NCI-H1048 (cell line): Measurements from ENCODE around the gene ENKUR.
"Not testable (repeated sequence)": the region's sequence is repeated elsewhere in the genome, so short reads cannot be mapped to it uniquely, and the experiment has no call there.

Experiments used
- DNase-seq: peaks from one replicate; lab custom pipeline; 2025; lab: John Stamatoyannopoulos, UW

The ENKUR gene

GRCh38 chr10:25023278-25023677, 7.3 kb upstream of the ENKUR start:
- DNase-seq = no peak

GRCh38 chr10:25018703-25019102, 2.7 kb upstream of the ENKUR start:
- DNase-seq = no peak

GRCh38 chr10:25017661-25018060, 1.7 kb upstream of the ENKUR start:
- DNase-seq = no peak

DNA sequence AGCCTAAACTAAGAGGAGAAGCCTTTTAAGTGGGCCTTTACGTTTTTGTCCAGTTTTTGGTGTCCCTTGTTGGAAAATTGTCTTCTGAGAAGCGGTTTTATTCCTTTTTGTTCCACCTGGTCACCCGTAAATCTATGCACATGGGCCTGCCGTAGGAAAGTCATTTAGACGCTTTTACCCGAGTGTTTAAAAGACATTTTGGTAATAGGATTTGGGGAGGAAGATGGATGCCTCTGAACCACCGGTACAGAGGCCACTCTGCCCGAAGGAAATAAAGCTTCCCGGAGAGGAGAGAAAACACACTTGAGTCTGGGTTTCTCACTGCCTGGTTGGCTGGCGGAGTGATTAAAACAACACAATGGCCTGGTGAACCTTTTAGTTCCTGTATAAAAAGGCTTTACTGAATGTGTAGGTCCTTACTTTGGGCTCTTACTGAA, 1.2 kb upstream of the ENKUR start:
- no peak for DNase-seq

DNA sequence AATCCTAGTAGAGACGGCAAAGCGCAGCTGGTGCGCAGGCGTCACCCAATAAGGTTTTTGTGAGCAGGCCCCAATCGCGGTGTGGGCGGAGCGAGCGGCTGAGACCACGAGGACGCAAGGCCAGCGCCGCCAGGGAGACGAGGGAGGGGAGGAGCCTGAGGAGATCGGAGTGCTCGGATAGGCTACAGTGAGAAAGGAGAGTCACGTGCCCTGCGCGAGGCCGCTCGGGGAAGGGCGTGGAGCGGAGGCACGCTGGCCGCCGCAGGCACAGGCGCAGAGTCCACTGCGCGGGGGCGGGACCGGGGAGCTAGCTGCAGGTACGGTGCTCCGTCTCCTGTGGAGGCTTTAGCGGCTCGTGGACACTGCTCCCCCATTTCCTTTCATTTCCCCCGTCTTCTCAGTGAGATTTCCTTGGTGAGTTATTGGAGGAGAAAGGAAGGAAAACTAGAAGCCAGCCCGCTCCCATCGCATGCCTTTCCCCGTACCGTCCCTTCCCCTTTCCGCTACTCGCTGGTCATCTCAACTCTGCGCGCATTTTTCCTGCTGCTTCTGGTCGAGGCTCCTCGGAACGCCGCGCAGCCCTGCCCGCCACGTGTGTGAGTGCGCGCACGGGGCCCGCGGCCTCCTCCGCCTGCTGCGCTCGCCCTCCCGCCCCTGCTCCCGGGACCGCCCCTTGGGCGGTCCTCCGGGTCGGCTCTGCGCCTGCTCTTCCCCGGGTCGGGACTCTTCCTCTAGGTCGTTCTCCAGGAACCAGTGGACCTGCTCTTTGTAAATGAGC, 607 bp upstream of the ENKUR start, which contains the start of gene THNSL1:
THNSL1 (plus strand) TSS at position 237 of the 778 bp plus-strand sequence. CDS start 6,612 bp downstream, outside the sequence.
- peak; percentile 98 for DNase-seq

DNA sequence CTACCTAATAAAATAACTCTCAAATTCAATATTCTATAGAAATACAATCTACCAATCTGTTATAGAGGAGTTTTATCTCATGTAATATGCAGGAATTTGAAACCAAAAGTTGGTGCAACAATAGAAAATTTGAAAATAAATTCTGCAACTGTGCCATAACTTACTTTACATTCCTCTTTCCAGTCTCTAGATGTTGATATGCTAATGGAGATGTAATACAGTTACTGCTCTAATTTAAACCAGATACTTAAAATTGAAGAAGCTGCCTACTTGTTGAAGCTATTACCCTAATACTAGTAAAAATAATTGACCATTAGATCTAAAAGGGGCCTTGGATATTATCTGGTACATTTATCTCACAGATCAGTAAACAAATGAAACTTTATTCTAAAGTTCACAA, 1.4 kb downstream of the ENKUR start:
- DNase-seq = no peak

- not testable (repeated sequence) for DNase-seq
Measured at GRCh38 chr10:25011591-25011990, 4.4 kb downstream of the ENKUR start.

DNA sequence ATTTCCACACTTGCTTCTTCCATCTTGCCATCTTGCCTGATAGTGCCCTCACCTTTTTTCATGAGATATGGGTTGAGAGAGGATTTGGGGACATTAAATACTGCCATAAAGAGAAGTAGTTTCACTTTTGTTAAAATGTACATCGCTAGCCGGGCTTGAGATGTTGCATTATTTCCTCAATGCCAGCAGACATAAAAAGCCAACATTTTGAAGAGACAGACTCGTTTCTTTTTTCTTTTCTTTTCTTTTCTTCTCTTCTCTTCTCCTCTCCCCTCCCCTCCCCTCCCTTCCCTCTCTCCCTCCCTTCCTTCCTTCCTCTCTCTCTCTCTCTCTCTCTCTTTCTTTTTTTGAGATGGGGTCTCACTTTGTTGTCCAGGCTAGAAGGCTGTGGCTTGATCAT, 17.9 kb downstream of the ENKUR start:
- no peak for DNase-seq

DNA sequence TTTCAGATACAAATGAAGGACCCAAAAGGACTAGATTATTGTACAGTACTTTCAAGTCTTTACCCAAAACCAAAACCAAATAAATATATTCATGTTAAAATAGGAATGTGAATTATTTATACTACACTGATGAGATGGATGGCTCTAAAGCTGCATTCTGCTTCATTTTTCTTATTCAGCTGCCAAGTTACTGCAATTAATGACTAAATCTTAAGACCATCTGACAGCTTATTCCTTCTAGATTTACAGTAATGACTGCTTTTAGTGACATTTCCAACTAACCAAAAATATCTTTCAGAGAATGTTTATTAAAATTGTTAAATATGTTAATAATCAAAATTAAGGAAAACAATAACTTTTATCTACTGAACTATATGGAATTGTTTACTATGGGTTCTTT, 20.9 kb downstream of the ENKUR start:
- no peak for DNase-seq

DNA sequence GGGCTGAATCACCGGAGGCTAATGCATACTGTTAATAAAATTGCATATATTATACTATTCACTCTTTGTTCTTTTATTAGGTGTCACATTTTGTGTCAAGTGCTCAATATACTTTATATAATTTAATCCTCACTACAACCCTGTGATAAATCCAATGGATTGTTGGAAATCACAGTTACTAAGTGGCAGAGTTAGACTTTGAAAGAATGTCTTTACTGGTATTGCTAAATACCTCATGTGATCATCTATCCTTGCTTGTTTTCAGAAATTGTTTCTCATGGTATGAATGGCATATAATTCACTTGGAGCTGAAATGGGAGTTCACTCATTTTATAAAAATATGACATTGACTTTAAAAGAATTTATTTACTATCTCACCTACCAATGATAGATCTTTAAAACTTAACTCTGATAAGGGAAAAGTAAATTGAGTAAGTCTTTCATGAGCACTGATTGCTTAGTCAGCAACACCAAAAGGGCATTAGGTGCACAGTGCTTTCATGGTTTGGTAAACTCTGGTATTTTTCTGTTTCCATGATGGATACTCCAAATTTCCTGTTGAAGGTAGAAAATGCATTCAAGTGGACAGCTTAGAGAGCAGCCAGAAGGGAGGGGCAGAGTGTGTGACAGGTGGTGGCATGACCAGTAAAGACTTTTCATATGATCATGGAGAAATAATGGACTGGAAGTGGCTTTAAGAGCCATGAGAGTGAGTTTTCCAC, 22.6 kb downstream of the ENKUR start:
- no peak for DNase-seq

DNA sequence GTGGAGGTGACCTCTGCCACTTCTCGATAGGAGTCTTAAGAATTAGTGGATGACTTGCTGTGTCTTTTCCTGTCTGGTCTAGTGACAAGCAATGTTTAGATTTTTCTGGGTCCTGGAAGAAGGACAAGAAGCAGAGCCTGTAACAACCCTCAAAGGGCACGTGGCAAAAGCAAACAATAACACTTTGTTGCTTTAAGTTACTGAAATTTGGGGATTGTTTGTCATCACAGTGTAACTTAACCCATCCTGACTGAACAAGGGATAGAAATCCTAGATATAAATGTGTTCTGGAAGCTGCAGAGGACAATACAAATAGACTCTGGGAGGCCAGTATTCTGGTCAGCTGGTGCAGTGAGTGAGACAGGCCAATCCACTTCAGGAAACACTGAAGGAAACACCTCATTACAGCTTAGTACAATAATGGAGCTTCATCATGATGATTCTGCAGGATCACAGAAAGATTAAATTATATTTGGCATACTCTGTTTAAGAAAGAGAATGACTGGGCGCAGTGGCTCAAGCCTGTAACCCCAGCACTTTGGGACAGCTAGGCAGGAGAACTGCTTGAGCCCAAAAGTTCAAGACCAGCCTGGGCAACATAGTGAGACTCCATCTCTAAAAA, 23.3 kb downstream of the ENKUR start:
- no peak for DNase-seq

- DNase-seq = no peak
Measured at GRCh38 chr10:24991298-24991697, 24.7 kb downstream of the ENKUR start.

DNA sequence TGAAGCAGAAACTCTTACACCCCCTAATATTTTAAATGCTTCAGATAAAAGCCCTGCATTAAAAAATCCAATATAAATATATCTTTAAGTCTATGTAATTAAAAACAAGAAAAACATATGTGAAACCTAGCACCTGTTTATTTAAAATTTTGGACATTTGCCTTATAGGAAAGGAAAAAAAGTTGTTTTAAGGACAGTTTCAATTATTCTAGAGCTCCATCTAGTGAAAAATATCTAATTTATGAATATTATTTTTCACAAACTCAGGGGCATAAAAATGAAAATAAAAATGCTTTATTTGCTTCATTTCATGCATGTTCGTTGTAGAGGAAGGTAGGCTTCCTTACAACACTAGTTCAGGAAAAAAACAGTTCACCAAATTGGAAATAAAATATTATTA, 26.1 kb downstream of the ENKUR start:
- no peak for DNase-seq

- DNase-seq = no peak
Measured at GRCh38 chr10:24988831-24989640, 26.9 kb downstream of the ENKUR start.

GRCh38 chr10:24984906-24985305, 31.1 kb downstream of the ENKUR start:
- DNase-seq = no peak

DNA sequence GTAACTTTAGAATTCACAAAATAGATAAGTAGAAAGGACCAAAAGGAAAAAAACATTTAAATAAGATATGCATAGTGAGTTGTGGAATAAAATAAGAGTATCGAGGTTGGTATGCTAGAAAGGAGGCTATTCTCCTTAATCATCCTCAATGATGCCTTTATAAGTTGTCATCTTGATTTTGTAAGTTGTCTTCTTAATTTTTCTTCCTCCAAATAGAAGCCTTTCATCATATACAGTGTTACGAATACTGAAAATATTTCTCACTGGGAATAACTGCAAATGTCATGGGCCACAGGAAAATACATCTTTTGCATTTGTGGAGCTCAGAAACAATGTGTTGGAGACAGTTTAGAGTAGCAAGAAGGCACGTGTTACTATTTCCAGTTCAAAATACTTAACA, 32.0 kb downstream of the ENKUR start:
- no peak for DNase-seq

GRCh38 chr10:24983130-24983529, 32.8 kb downstream of the ENKUR start:
- DNase-seq = no peak

- no peak for DNase-seq
Measured at GRCh38 chr10:24982319-24983112, 33.4 kb downstream of the ENKUR start.

DNA sequence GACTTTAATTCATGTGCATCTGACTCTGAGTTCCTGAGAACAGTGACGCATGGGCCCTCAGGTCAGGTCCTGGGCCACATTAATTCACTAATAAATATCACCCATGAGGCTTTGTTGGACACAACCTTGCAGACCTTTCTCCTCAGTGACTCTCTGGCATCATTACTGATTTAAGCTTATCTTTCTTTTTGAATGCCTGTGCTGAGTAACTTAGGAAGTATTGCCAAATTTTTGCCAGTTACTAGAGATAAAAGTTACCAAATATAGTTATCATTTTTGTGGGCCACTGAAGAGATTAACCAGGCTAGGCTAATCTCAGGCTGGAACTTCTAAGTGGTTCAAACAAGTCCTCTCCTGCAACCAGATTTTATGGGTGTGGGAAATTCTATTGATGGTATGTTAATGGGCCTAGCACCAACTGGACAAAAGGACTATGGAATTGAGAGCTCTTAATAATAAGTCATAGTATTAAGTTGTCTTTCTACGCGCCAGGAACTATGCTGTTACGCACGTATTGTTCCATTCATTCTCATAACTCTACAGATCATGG, 34.7 kb downstream of the ENKUR start:
- DNase-seq = no peak

- DNase-seq = no peak
Measured at GRCh38 chr10:24979685-24980084, 36.3 kb downstream of the ENKUR start.

- DNase-seq = no peak
Measured at GRCh38 chr10:24974976-24975375, 41.0 kb downstream of the ENKUR start.
